Right forelimb (tissue), 1 donor: ENCODE measurements around the gene NASP.

Experiments
- DNase-seq: peaks from one replicate; pipeline ENCODE4 v3.0.0-alpha.2; 2018

Gene NASP

GRCh38 chr1:45620588-45621500, 37.0 kb downstream of the NASP start:
- DNase-seq, result no peak

- no peak for DNase-seq
Observed at GRCh38 chr1:45621501-45621836, 37.6 kb downstream of the NASP start.

GRCh38 chr1:45621895-45622523, 38.2 kb downstream of the NASP start:
- no peak for DNase-seq

GRCh38 chr1:45622524-45623394, 38.9 kb downstream of the NASP start:
- peak; percentile 64 for DNase-seq

- DNase-seq, result no peak
Observed at GRCh38 chr1:45623972-45624371, 40.1 kb downstream of the NASP start, which contains the start of gene CCDC17. CCDC17 (minus strand) TSS chr1:45624054; CDS start chr1:45623909, 145 bp downstream.

DNA sequence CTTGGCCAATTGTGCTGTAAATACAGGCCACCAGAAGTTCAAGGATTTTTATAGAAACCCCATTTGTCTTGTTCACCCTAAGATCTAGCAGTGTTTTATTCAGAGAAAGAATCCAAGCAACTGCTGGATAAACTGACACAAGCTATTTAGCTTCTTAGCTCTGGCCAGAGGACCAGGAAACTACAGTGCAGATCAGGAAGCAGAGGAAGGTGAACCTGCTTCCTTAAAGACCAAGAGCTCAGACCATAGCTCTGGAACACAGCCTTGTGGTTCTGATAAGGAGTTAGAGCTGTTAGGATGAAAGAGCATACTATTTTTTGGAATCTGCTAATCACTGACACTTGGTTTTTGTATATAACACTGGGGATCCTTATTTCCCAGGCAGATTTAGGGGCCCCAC, 45.2 kb downstream of the NASP start:
- DNase-seq, result no peak

DNA sequence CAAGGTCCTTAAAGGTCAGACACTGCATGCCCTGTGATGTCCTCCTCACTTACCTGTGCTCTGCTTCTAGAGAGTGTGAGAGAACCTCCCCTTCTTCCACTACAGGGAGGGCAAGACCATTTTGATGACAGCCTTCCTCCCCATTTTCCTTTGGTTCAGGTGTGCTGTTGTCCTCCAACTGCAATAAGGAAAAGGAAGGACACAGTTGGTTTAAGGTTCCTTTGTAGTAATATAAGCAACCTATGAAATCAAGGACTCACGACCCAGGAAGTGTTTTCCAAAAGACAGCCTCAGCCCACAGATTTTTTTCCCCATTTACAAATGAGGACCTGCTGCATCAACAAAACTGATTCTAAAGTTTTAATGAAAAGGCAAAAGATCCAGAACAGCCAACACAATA, 46.6 kb downstream of the NASP start:
- no peak for DNase-seq

DNA sequence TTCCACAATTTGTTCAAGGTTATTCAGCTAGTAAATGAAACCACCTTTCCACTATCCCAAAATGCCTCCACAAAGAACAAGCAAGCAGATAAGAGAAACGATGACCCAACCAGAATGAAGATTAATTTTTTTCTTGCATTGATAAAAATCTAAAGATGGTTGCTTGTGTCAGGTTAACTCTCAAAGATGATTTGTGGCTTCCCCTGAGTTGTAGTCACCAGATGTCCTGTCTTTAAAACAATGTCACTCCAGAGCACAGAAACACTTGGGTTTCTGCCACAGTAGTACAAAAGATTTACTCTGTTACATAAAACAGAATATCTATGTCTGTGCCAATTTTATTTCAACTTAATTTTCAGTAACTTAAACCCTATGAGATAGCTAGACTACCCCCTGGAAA, 51.4 kb downstream of the NASP start:
- DNase-seq, result no peak

- no peak for DNase-seq
Observed at GRCh38 chr1:45640293-45640692, 56.5 kb downstream of the NASP start.

GRCh38 chr1:45643321-45643720, 59.5 kb downstream of the NASP start:
- no peak for DNase-seq

GRCh38 chr1:45643978-45644377, 60.1 kb downstream of the NASP start:
- DNase-seq, result no peak

GRCh38 chr1:45644661-45645060, 60.8 kb downstream of the NASP start:
- no peak for DNase-seq

GRCh38 chr1:45647248-45648021, 63.6 kb downstream of the NASP start:
- no peak for DNase-seq

- no peak for DNase-seq
Observed at GRCh38 chr1:45654540-45655280, 70.9 kb downstream of the NASP start.

GRCh38 chr1:45656573-45657226, 72.9 kb downstream of the NASP start:
- DNase-seq, result no peak

DNA sequence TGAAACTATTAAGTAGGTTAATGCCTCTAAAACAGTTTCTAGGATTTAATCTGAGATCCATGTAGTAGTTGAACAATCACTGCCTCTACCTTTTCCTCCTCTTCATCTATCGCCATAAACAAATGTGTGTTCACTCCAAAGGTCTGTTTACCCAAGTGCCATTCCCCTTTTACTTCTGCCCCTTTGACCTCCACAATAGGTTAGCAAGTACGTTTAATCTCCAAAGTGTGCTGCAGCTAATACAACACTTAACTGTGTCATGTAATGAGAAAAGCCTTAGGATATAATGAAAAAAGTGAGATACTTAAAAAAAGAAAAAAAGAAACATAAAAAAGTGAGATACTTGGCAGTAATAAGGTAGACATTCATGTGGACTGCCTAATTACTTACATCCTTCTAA, 74.3 kb downstream of the NASP start:
- no peak for DNase-seq

- no peak for DNase-seq
Observed at GRCh38 chr1:45659222-45659621, 75.4 kb downstream of the NASP start.

DNA sequence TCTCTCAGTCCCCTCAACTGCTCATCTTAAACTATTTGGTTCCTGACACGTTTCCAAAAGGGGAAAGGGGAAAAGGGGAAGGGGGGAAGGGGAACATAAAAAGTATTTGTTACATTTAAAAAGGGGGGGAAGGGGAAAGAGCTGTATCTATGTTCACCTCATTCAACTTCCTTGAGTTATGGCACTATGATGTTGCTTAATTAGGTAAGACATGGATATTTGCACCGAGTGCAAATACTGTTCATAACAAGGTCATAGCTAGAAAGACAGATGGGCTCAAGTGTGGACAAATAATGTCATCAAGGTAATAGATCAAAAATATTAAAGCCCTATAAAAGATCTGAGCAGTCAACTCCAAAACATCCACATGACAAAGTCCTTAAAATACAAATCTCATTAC, 76.5 kb downstream of the NASP start:
- no peak for DNase-seq

GRCh38 chr1:45666836-45667235, 83.0 kb downstream of the NASP start:
- no peak for DNase-seq

DNA sequence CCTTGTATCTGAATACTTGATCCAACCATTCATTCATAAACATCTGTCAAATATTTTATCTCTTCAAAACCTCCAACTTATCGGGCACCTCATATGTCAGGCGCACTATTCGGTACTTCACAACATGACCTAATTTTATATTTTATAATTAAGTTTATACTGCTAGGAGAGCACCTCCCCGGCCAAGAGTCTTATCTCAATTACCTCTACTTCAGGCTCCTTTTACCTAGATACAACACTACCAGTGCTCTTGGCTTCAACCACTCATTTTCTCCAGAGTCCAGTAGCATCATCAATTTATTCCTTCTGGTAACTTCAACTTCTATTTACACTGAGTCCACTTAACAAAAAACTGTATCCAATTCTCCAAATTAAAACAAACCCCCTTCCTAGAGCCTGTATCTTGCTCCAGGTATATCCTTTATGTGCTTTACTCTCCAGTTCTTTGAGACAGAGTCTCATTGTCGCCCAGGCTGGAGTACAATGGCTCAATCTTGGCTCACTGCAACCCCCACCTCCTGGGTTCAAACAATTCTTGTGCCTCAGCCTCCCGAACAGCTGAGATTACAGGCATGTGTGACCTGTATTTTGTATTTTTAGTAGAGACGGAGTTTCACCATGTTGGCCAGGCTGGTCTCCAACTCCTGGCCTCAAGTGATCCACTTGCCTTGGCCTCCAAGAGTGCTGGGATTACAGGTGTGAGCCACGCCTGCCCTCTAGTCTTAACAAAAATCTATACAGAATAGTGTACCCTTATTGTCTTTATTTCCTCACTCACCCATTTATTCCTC, 83.7 kb downstream of the NASP start:
- DNase-seq, result no peak
